Transverse colon (tissue), 3 donors: ENCODE measurements around the gene DDIAS.

Experiments used
- EP300 ChIP-seq: sonication (generic); formaldehyde crosslinking; IDR thresholded peaks from one replicate; pipeline ENCODE4 v1.6.1; 2017; ENCODE audit warnings: antibody characterized with exemption, low read depth
- TF ChIP-seq, protein P1 (sequence below), 5 experiments: fragments of 200-600 bp in 3 of 5; fragments of 450-650 bp in 2 of 5; sonication (generic) in 3 of 5; IDR thresholded peaks; 1 replicate in 2 of 5; 2 replicates in 3 of 5; pipeline ENCODE4 v1.5.1; 2016 to 2017; ENCODE audit warnings: antibody characterized with exemption in 5 of 5, inconsistent platforms in 3 of 5, mild to moderate bottlenecking in 2 of 5, moderate library complexity in 1 of 5

- TF ChIP-seq, protein P1, sequence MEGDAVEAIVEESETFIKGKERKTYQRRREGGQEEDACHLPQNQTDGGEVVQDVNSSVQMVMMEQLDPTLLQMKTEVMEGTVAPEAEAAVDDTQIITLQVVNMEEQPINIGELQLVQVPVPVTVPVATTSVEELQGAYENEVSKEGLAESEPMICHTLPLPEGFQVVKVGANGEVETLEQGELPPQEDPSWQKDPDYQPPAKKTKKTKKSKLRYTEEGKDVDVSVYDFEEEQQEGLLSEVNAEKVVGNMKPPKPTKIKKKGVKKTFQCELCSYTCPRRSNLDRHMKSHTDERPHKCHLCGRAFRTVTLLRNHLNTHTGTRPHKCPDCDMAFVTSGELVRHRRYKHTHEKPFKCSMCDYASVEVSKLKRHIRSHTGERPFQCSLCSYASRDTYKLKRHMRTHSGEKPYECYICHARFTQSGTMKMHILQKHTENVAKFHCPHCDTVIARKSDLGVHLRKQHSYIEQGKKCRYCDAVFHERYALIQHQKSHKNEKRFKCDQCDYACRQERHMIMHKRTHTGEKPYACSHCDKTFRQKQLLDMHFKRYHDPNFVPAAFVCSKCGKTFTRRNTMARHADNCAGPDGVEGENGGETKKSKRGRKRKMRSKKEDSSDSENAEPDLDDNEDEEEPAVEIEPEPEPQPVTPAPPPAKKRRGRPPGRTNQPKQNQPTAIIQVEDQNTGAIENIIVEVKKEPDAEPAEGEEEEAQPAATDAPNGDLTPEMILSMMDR (IDR thresholded peaks at IDR 0.05) = no peak
- no peak for TF ChIP-seq EP300
These were observed 75.2 kb downstream of the DDIAS start for GRCh38 chr11:82976786-82977185.
